Measurements from ENCODE around the gene DAB2.
"Not testable (repeated sequence)": the region's sequence is repeated elsewhere in the genome, so short reads cannot be mapped to it uniquely, and the experiment has no call there.

Gene DAB2

DNA sequence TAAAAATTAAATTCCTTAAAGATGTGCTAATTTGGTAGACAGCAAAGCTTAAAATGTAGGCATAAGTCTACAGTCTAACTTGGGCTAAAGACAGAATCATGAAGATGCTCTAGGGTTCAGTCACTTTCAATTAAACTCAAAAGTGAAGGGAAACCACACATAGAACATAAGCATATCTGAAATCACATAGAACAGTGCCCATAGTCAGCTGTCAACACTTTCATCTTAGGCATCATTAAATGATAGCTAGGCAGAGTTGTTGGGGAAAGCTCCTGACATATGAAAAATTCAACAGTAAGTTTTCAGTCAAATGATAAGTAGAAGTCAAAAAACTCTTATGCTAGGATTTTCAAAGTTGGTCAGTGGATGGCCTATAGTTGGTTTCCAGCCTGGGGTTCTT, 11.0 kb downstream of the DAB2 start:
- no peak for TF ChIP-seq CTCF (IDR thresholded peaks at IDR 0.05; ENCODE audit: extremely low read depth, missing control alignments)

GRCh38 chr5:39412721-39413394, 11.9 kb downstream of the DAB2 start:
- no peak for DNase-seq (ENCODE audit: low spot score)
- TF ChIP-seq CTCF (IDR thresholded peaks at IDR 0.05; ENCODE audit: extremely low read depth, missing control alignments) = no peak

More for the DNA sequence above, 11.0 kb downstream of the DAB2 start:
- no peak for DNase-seq (ENCODE audit: low spot score)

GRCh38 chr5:39411985-39412384, 12.8 kb downstream of the DAB2 start:
- DNase-seq (ENCODE audit: low spot score) = no peak
- no peak for TF ChIP-seq CTCF (IDR thresholded peaks at IDR 0.05; ENCODE audit: extremely low read depth, missing control alignments)

DNA sequence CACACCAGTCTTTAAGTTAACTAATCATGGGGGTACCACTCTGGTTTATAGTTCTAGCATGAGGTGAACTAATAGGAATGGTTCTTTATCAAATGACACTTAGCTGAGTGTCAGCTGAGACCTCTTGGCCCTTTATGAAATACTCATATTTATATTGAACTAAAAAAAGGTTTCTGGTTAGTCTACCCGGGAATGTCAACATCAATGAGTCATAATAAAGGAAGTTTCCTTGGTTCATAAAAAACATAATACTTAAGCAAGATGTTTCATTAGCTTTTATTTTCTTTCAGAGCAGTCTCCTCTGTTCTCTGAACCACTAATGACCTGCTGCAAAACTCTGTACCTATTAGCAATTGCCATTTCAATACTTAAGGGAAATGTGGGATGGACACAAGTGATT, 13.7 kb downstream of the DAB2 start:
- no peak for TF ChIP-seq CTCF (IDR thresholded peaks at IDR 0.05; ENCODE audit: extremely low read depth, missing control alignments)
- no peak for DNase-seq (ENCODE audit: low spot score)

- TF ChIP-seq CTCF (IDR thresholded peaks at IDR 0.05; ENCODE audit: extremely low read depth, missing control alignments) = no peak
- no peak for DNase-seq (ENCODE audit: low spot score)
Measured at GRCh38 chr5:39409033-39409432, 15.7 kb downstream of the DAB2 start.

- TF ChIP-seq CTCF (IDR thresholded peaks at IDR 0.05; ENCODE audit: extremely low read depth, missing control alignments) = no peak
- DNase-seq (ENCODE audit: low spot score) = no peak
Measured at GRCh38 chr5:39405083-39405843, 19.5 kb downstream of the DAB2 start.

DNA sequence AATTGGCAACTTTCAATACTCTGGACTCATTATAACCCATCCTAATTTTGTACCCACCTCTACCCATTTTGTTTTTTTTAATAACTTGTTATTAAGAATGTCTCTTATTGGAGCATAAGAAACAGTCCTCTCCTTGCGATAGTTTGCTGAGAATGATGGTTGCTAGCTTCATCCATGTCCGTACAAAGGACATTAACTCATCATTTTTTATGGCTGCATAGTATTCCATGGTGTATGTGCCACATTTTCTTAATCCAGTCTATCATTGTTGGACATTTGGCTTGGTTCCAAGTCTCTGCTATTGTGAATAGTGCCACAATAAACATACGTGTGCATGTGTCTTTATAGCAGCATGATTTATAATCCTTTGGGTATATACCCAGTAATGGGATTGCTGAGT, 21.0 kb downstream of the DAB2 start:
- DNase-seq (ENCODE audit: low spot score) = not testable (repeated sequence)

DNA sequence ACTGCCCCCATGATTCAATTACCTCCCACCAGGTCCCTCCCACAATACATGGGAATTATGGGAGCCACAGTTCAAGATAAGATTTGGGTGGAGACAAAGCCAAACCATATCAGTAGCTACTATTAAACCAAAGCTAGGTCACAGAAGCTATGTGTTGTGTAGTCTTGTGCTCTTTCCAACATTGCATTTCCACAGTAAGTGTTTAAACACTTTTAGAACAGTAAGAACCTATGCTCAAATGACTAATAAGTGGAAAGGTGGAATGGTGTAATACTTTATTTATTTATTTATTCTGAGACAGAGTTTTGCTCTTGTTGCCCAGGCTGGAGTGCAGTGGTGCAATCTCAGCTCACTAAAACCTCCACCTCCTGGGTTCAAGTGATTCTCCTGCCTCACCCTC, 22.6 kb downstream of the DAB2 start:
- DNase-seq (ENCODE audit: low spot score) = not testable (repeated sequence)

Measured in GM20000 (cell line).